H1 (cell line): Measurements from ENCODE around the gene RADIL. TPM values are rescaled to one million over a fixed set of nuclear protein-coding genes. Genes with fewer than 3 reads are reported as not detected.

Experiments used
- CTCF ChIA-PET: fragments of 300-600 bp; sonication (Branson Sonifier 250); formaldehyde crosslinking; loops from one replicate; lab custom pipeline; 2021; ENCODE audit not compliant: partially characterized antibody; lab: Charles Lee
- POLR2A ChIA-PET: fragments of 300-600 bp; sonication (Branson Sonifier 250); formaldehyde crosslinking; loops from one replicate; lab custom pipeline; 2021; ENCODE audit warnings: inconsistent platforms; ENCODE audit not compliant: partially characterized antibody; lab: Charles Lee
- DNase-seq, 2 experiments: peaks; one replicate each; pipeline versions ENCODE4 v3.0.0 to v3.0.0-alpha.2; 2010 to 2022; ENCODE audit warnings: low spot score in 2 of 2, low read depth in 1 of 2, mixed read lengths in 1 of 2
- FAIRE-seq: peaks from 2 replicates; lab custom pipeline; 2011; peaks lifted over from hg19 to GRCh38; lab: Jason Lieb, UNC
- H2AFZ ChIP-seq: 2 replicates; pipeline ENCODE4 v1.8.1; 2012; ENCODE audit warnings: low read length, inconsistent platforms
- H2AK5ac ChIP-seq: 2 replicates; pipeline ENCODE4 v1.6.1; 2013; ENCODE audit warnings: low read depth, low read length
- H2BK120ac ChIP-seq: replicated peaks from 2 replicates; pipeline ENCODE3; 2013; ENCODE audit warnings: low read depth, low read length, inconsistent platforms
- H2BK12ac ChIP-seq: 2 replicates; pipeline ENCODE4 v1.6.1; 2013; ENCODE audit warnings: low read depth, low read length
- H2BK15ac ChIP-seq: 2 replicates; pipeline ENCODE4 v1.6.1; 2013; ENCODE audit warnings: low read length
- H2BK20ac ChIP-seq: 2 replicates; pipeline ENCODE4 v1.6.1; 2013; ENCODE audit warnings: low read length
- H2BK5ac ChIP-seq: 2 replicates; pipeline ENCODE4 v1.6.1; 2013; ENCODE audit warnings: low read depth, low read length
- H3K14ac ChIP-seq: 2 replicates; pipeline ENCODE4 v1.6.1; 2013; ENCODE audit warnings: inconsistent platforms; ENCODE audit not compliant: insufficient read length
- H3K18ac ChIP-seq: 2 replicates; pipeline ENCODE4 v1.6.1; 2013; ENCODE audit warnings: low read length; ENCODE audit errors: extremely low read depth
- H3K23ac ChIP-seq: 2 replicates; pipeline ENCODE4 v1.6.1; 2013; ENCODE audit warnings: inconsistent platforms; ENCODE audit not compliant: insufficient read length
- H3K23me2 ChIP-seq: 2 replicates; pipeline ENCODE4 v1.6.1; 2013; ENCODE audit warnings: low read depth, low read length
- H3K27ac ChIP-seq: 2 replicates; pipeline ENCODE4 v1.6.1; 2011; ENCODE audit warnings: low read depth, low read length, inconsistent platforms
- H3K27me3 ChIP-seq, 4 experiments: replicated peaks in 1 of 4; 1 replicate in 1 of 4; 2 replicates in 3 of 4; pipeline versions ENCODE4 v1.6.1 to v1.8.1; 2011 to 2013; ENCODE audit warnings: low read length in 3 of 4, mild to moderate bottlenecking in 3 of 4, inconsistent platforms in 2 of 4, mixed read lengths in 2 of 4, moderate library complexity in 1 of 4; ENCODE audit not compliant: control insufficient read depth in 3 of 4, insufficient read depth in 3 of 4; ENCODE audit errors: extremely low read depth in 1 of 4
- H3K36me3 ChIP-seq, 4 experiments: 2 replicates each; pipeline versions ENCODE4 v1.6.1 to v1.8.1; 2011 to 2013; ENCODE audit warnings: mild to moderate bottlenecking in 4 of 4, low read length in 3 of 4, moderate library complexity in 2 of 4, control low read depth in 1 of 4, inconsistent platforms in 1 of 4; ENCODE audit not compliant: insufficient read depth in 4 of 4, control insufficient read depth in 2 of 4
- H3K4ac ChIP-seq: replicated peaks from 2 replicates; pipeline ENCODE3; 2013; ENCODE audit warnings: low read length, low read depth, mixed read lengths, inconsistent platforms; ENCODE audit not compliant: insufficient read length
- H3K4me1 ChIP-seq, 4 experiments: replicated peaks in 1 of 4; 1 replicate in 1 of 4; 2 replicates in 3 of 4; pipeline versions ENCODE4 v1.6.1 to v1.8.1; 2011 to 2013; ENCODE audit warnings: low read length in 3 of 4, inconsistent platforms in 2 of 4, mixed read lengths in 1 of 4; ENCODE audit not compliant: insufficient read depth in 4 of 4, control insufficient read depth in 3 of 4
- H3K4me2 ChIP-seq, 2 experiments: 2 replicates each; pipeline versions ENCODE4 v1.6.1 to v1.8.1; 2011 to 2013; ENCODE audit warnings: low read depth in 2 of 2, low read length in 2 of 2, control low read depth in 1 of 2, inconsistent platforms in 1 of 2, mild to moderate bottlenecking in 1 of 2; ENCODE audit not compliant: insufficient read depth in 1 of 2
- H3K4me3 ChIP-seq, 4 experiments: fragments of 200-600, 300-600 bp in 1 of 4; sonication (generic), shearing (Covaris generic), sonication (Bioruptor Twin) in 1 of 4; 2 replicates each; pipeline versions ENCODE4 v1.5.1 to v1.8.1; 2011 to 2016; ENCODE audit warnings: low read length in 4 of 4, low read depth in 3 of 4, control low read depth in 2 of 4, inconsistent platforms in 2 of 4, mild to moderate bottlenecking in 2 of 4, mixed read lengths in 1 of 4, moderate library complexity in 1 of 4; ENCODE audit not compliant: insufficient read depth in 2 of 4; ENCODE audit errors: extremely low read depth in 1 of 4
- H3K56ac ChIP-seq: replicated peaks from 2 replicates; pipeline ENCODE3; 2013; ENCODE audit warnings: low read depth, mild to moderate bottlenecking, mixed read lengths, low read length, inconsistent platforms; ENCODE audit not compliant: insufficient read length
- H3K79me1 ChIP-seq: 2 replicates; pipeline ENCODE4 v1.6.1; 2013; ENCODE audit warnings: low read depth, low read length, control low read depth
- H3K79me2 ChIP-seq, 2 experiments: 2 replicates each; pipeline versions ENCODE4 v1.6.1 to v1.8.1; 2012 to 2013; ENCODE audit warnings: low read length in 2 of 2, mild to moderate bottlenecking in 2 of 2, inconsistent platforms in 1 of 2; ENCODE audit not compliant: insufficient read depth in 2 of 2, control insufficient read depth in 1 of 2
- H3K9ac ChIP-seq, 4 experiments: replicated peaks in 1 of 4; 1 replicate in 1 of 4; 2 replicates in 3 of 4; pipeline versions ENCODE4 v1.6.1 to v1.8.1; 2011 to 2013; ENCODE audit warnings: low read depth in 3 of 4, low read length in 3 of 4, control low read depth in 2 of 4, mild to moderate bottlenecking in 2 of 4, moderate library complexity in 2 of 4, inconsistent platforms in 1 of 4; ENCODE audit errors: extremely low read depth in 1 of 4
- H3K9me3 ChIP-seq, 2 experiments: 2 replicates each; pipeline versions ENCODE4 v1.6.1 to v1.8.1; 2012 to 2013; ENCODE audit warnings: mild to moderate bottlenecking in 2 of 2, moderate library complexity in 2 of 2, control low read depth in 1 of 2, inconsistent platforms in 1 of 2, low read depth in 1 of 2, low read length in 1 of 2, mixed read lengths in 1 of 2; ENCODE audit not compliant: insufficient read depth in 2 of 2
- H4K20me1 ChIP-seq, 2 experiments: replicated peaks in 1 of 2; 2 replicates each; pipeline versions ENCODE3 to v1.8.1; 2011 to 2013; ENCODE audit warnings: inconsistent platforms in 2 of 2, low read length in 2 of 2, mild to moderate bottlenecking in 1 of 2; ENCODE audit not compliant: insufficient read depth in 2 of 2, control insufficient read depth in 1 of 2
- H4K5ac ChIP-seq: 2 replicates; pipeline ENCODE4 v1.6.1; 2013; ENCODE audit warnings: low read length, low read depth, mixed read lengths, inconsistent platforms; ENCODE audit not compliant: insufficient read length
- H4K8ac ChIP-seq: 2 replicates; pipeline ENCODE4 v1.8.0; 2013; ENCODE audit warnings: mild to moderate bottlenecking, moderate library complexity, low read length, inconsistent platforms; ENCODE audit not compliant: insufficient read depth; ENCODE audit errors: extremely low read depth
- H4K91ac ChIP-seq: replicated peaks from 2 replicates; pipeline ENCODE3; 2013; ENCODE audit warnings: low read length, mixed read lengths, inconsistent platforms; ENCODE audit not compliant: insufficient read length
- BCL11A ChIP-seq, 2 experiments: IDR thresholded peaks; one replicate each; pipeline ENCODE4 v1.6.1; 2011; ENCODE audit warnings: low read depth in 2 of 2, low read length in 2 of 2, mild to moderate bottlenecking in 2 of 2
- CEBPB ChIP-seq: IDR thresholded peaks from 2 replicates; pipeline ENCODE4 v1.6.1; 2012; ENCODE audit warnings: low read depth, low read length
- CHD2 ChIP-seq: IDR thresholded peaks from 2 replicates; pipeline ENCODE4 v1.6.1; 2012; ENCODE audit warnings: low read length, improper control_type of control experiment
- EGR1 ChIP-seq: IDR thresholded peaks from 2 replicates; pipeline ENCODE4 v1.6.1; 2011; ENCODE audit warnings: low read depth, low read length, borderline replicate concordance
- FOSL1 ChIP-seq: IDR thresholded peaks from 2 replicates; pipeline ENCODE4 v1.6.1; 2011; ENCODE audit warnings: mild to moderate bottlenecking, low read depth, low read length, moderate library complexity; ENCODE audit not compliant: insufficient read depth
- HDAC6 ChIP-seq: IDR thresholded peaks from one replicate; pipeline ENCODE4 v1.7.1; 2012; ENCODE audit warnings: low read depth, mild to moderate bottlenecking, inconsistent platforms, low read length, moderate library complexity
- KDM4A ChIP-seq: IDR thresholded peaks from one replicate; pipeline ENCODE4 v1.7.1; 2012; ENCODE audit warnings: low read depth, mild to moderate bottlenecking, moderate library complexity, low read length, inconsistent platforms; ENCODE audit not compliant: severe bottlenecking
- MAFK ChIP-seq: IDR thresholded peaks from 2 replicates; pipeline ENCODE4 v1.6.1; 2012; ENCODE audit warnings: low read depth, mild to moderate bottlenecking, improper control_type of control experiment, low read length
- RFX5 ChIP-seq: IDR thresholded peaks from 2 replicates; pipeline ENCODE4 v1.6.1; 2011; ENCODE audit warnings: low read depth, low read length, improper control_type of control experiment, borderline replicate concordance
- RXRA ChIP-seq: IDR thresholded peaks from 2 replicates; pipeline ENCODE4 v1.6.1; 2011; ENCODE audit warnings: low read depth, mild to moderate bottlenecking, low read length, moderate library complexity; ENCODE audit not compliant: insufficient read depth
- SIN3A ChIP-seq, 2 experiments: IDR thresholded peaks in 1 of 2; conservative IDR thresholded peaks in 1 of 2; 2 replicates each; pipeline ENCODE4 v1.6.1; 2011 to 2012; ENCODE audit warnings: low read length in 2 of 2, improper control_type of control experiment in 1 of 2, low read depth in 1 of 2, mild to moderate bottlenecking in 1 of 2
- SIRT6 ChIP-seq: IDR thresholded peaks from one replicate; pipeline ENCODE4 v1.7.1; 2012; ENCODE audit warnings: low read length, inconsistent platforms
- WGBS, 2 experiments: shearing (Covaris generic) in 1 of 2; methylation state at CpG; one replicate each; pipeline versions ENCODE4 v1.1.6 to v1.1.7; 2013 to 2015; ENCODE audit warnings: low lambda C conversion rate in 2 of 2, mixed read lengths in 2 of 2, inconsistent platforms in 1 of 2, low coverage in 1 of 2, missing lambda C conversion rate in 1 of 2; ENCODE audit not compliant: insufficient replicate concordance in 2 of 2, insufficient coverage in 1 of 2, insufficient read length in 1 of 2; ENCODE audit errors: extremely low coverage in 1 of 2, missing lambda C conversion rate in 1 of 2; 5-methylcytosine and 5-hydroxymethylcytosine counted together
- polyA plus RNA-seq, 7 experiments: library from polyadenylated mRNA; depleted of rRNA in 3 of 7; stranded (reverse) in 5 of 7; unstranded in 2 of 7; fragments of >200 nt in 5 of 7; fragments of 200-250 nt in 2 of 7; gene quantifications; 1 replicate in 5 of 7; 2 replicates in 1 of 7; 4 replicates in 1 of 7; pipeline versions ENCODE4 v1.2.1 to v1.2.3, GENCODE V29; 2011 to 2013; ENCODE audit warnings: missing spikeins in 2 of 7, mixed read lengths in 2 of 7
- total RNA-seq: library from RNA; stranded (reverse); fragmentation: NEBNext Ultra II Directional; extraction: Animal tissue kit (Norgen Biotek cat#: 25700); gene quantifications from 2 replicates; pipeline ENCODE4 v1.2.1, GENCODE V29; 2021
- TF ChIP-seq, protein P1 (sequence below): IDR thresholded peaks from 2 replicates; pipeline ENCODE4 v1.6.1; 2011; ENCODE audit warnings: low read depth, mild to moderate bottlenecking, low read length; ENCODE audit not compliant: insufficient read depth

RADIL gene
- total and polyA plus RNA-seq, 2 of the 8 experiments (the other 6 are each of a cell fraction or from before 2014, with no cell fraction given): 5.0 to 5.4 TPM

GRCh38 chr7:4884164-4884563 lies 648 bp upstream of the RADIL start:
- Histone ChIP-seq H3K18ac (no peak overlapping the region), H4K8ac (no peak overlapping the region), H3K79me1 (no peaks in the 10 kb centered on the region), H2AFZ (no peak overlapping the region), H3K27me3 (peaks cover 0 to 9% (median 2%) of the 10 kb centered on the region in 4 experiments; a peak in 2 of 7 replicates), H4K20me1 (no peaks in the 10 kb centered on the region), H2AK5ac (no peak overlapping the region), H3K79me2 (no peaks in the 10 kb centered on the region), H2BK120ac (no peak overlapping the region), H3K23me2 (peaks cover 11% of the 10 kb centered on the region; the same call in 1 of the 2 replicates), H3K4me2 (no peak overlapping the region), H4K91ac (no peak overlapping the region), H3K36me3 (no peaks in the 10 kb centered on the region), H3K4me1 (peaks cover 0 to 5% (median 2%) of the 10 kb centered on the region in 4 experiments; a peak in 3 of 7 replicates), H4K5ac (no peak overlapping the region), H3K9ac (no peak overlapping the region), H3K27ac (no peak overlapping the region), H3K4ac (no peak overlapping the region), H2BK15ac (no peak overlapping the region), H3K14ac (no peak overlapping the region), H3K23ac (no peak overlapping the region), H3K4me3 (no peak overlapping the region), H2BK5ac (no peak overlapping the region), H2BK20ac (no peak overlapping the region), H3K9me3 (no peaks in the 10 kb centered on the region), H2BK12ac (no peak overlapping the region), H3K56ac (no peak overlapping the region)
- CTCF ChIA-PET: interaction anchor here (0.7 to 4.8 kb wide), 24 partner anchors 8 to 205 kb away, joined by 3 to 47 read pairs (median 4); partner anchors contain the start of gene RBAK
- 90% methylated on average over 10 of the region's 10 CpGs; no CpG with 5 or more reads in 1 of the 2 experiments for WGBS, 2 experiments
- POLR2A ChIA-PET: interaction anchor here (0.9 to 1.3 kb wide), 3 partner anchors 11 to 90 kb away, joined by 4 read pairs; no protein-coding TSS in a partner anchor
- FAIRE-seq (no peak), DNase-seq (no peak)
- TF ChIP-seq SIRT6 (no peak), MAFK (no peak), HDAC6 (no peak), RFX5 (no peak), RXRA (no peak), CEBPB (no peak), CHD2 (no peak), BCL11A (IDR thresholded peaks at IDR 0.05; ENCODE audit: low read depth in 2 of 2, low read length in 2 of 2) (no peak), EGR1 (no peak), KDM4A (no peak), FOSL1 (no peak), SIN3A (conservative IDR thresholded peaks at IDR 0.05 in 1 of 2, IDR thresholded peaks at IDR 0.05 in 1 of 2; ENCODE audit: low read depth in 1 of 2, low read length in 2 of 2) (no peak)
- TF ChIP-seq, protein P1, sequence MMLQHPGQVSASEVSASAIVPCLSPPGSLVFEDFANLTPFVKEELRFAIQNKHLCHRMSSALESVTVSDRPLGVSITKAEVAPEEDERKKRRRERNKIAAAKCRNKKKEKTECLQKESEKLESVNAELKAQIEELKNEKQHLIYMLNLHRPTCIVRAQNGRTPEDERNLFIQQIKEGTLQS: no peak
